ENCODE measurements around the gene ANGEL1.

Gene ANGEL1

GRCh38 chr14:76814726-76815645 is 2.3 kb upstream of the ANGEL1 start:
- Histone ChIP-seq H3K27me3 (ENCODE audit: control insufficient read depth in 1 of 2, insufficient read depth in 2 of 2, low read length in 2 of 2) (peaks cover 3 to 4% of the 10 kb centered on the region in 2 donors), H3K36me3 (ENCODE audit: control insufficient read depth in 2 of 2, insufficient read depth in 2 of 2, low read length in 2 of 2) (no peaks in the 10 kb centered on the region), H3K4me3 (ENCODE audit: low read length in 2 of 2) (no peak overlapping the region), H3K9me3 (ENCODE audit: control insufficient read depth in 2 of 2, low read length in 2 of 2) (no peaks in the 10 kb centered on the region), H3K9ac (ENCODE audit: low read length in 2 of 2) (no peak overlapping the region), H3K27ac (ENCODE audit: low read length) (no peak overlapping the region), H3K4me1 (ENCODE audit: control insufficient read depth, insufficient read depth, low read length) (peaks cover 12% of the 10 kb centered on the region)

DNA sequence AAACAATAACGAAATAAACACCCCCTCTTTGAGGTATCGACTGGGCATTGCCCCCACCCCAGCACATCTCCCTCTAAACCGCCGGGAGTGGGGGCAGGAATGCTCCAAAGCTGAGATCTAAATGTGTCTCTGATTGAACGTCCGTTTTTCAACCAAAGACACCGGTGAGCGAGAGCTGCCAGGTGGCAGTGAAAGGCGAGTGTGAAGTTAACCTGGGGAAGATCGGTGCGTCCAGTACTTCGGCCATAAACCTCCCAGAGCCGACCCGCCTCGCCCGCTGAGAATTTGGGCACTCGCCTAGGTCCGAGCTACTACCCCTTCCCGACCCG is 625 bp downstream of the ANGEL1 start:
- peak overlapping the region; percentile 61 to 76 for H3K9ac ChIP-seq (ENCODE audit: low read length in 2 of 2)
- peak overlapping the region; percentile 37 for H3K27ac ChIP-seq (ENCODE audit: low read length)

DNA sequence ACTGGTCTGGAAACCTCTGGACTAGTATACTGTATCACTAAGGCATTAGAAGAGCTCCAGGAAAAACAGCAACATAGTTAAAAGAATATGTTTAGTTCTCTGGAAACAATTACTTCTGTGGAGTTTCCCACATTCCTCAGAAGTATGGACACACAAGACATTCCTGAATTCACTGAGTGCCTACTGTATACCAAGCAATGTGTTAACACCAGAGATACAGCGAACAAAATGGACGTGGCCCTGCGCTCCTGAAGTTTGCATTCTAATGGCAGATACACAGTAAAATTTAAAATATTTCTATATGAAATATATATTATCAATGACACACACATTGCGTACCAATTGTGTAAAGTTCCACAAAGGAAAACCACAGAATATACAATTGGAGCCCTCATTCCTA is 1.1 kb downstream of the ANGEL1 start:
- peaks cover 17 to 21% of the 10 kb centered on the region in 2 donors for H3K36me3 ChIP-seq (ENCODE audit: control insufficient read depth in 2 of 2, insufficient read depth in 2 of 2, low read length in 2 of 2)
- peak overlapping the region; percentile 66 to 84 for H3K4me3 ChIP-seq (ENCODE audit: low read length in 2 of 2)
- H3K4me1 ChIP-seq (ENCODE audit: control insufficient read depth, insufficient read depth, low read length) = peaks cover 12% of the 10 kb centered on the region
- H3K27ac ChIP-seq (ENCODE audit: low read length) = no peak overlapping the region
- peak overlapping the region; percentile 61 to 76 for H3K9ac ChIP-seq (ENCODE audit: low read length in 2 of 2)
- peaks cover 0 to 2% of the 10 kb centered on the region in 2 donors for H3K27me3 ChIP-seq (ENCODE audit: control insufficient read depth in 1 of 2, insufficient read depth in 2 of 2, low read length in 2 of 2)
- H3K9me3 ChIP-seq (ENCODE audit: control insufficient read depth in 2 of 2, low read length in 2 of 2) = no peaks in the 10 kb centered on the region

More for the DNA sequence above, 625 bp downstream of the ANGEL1 start:
- peaks cover 0 to 2% of the 10 kb centered on the region in 2 donors for H3K27me3 ChIP-seq (ENCODE audit: control insufficient read depth in 1 of 2, insufficient read depth in 2 of 2, low read length in 2 of 2)
- peaks cover 12% of the 10 kb centered on the region for H3K4me1 ChIP-seq (ENCODE audit: control insufficient read depth, insufficient read depth, low read length)
- peaks cover 12 to 16% of the 10 kb centered on the region in 2 donors for H3K36me3 ChIP-seq (ENCODE audit: control insufficient read depth in 2 of 2, insufficient read depth in 2 of 2, low read length in 2 of 2)
- H3K9me3 ChIP-seq (ENCODE audit: control insufficient read depth in 2 of 2, low read length in 2 of 2) = no peaks in the 10 kb centered on the region
- H3K4me3 ChIP-seq (ENCODE audit: low read length in 2 of 2) = peak overlapping the region; percentile 66 to 84

- Histone ChIP-seq H3K4me3 (ENCODE audit: low read length in 2 of 2) (peak overlapping the region in 1 of 2 donors; percentile 61), H3K4me1 (ENCODE audit: control insufficient read depth, insufficient read depth, low read length) (peaks cover 12% of the 10 kb centered on the region), H3K9me3 (ENCODE audit: control insufficient read depth in 2 of 2, low read length in 2 of 2) (no peaks in the 10 kb centered on the region), H3K27ac (ENCODE audit: low read length) (peak overlapping the region; percentile 11), H3K9ac (ENCODE audit: low read length in 2 of 2) (no peak overlapping the region), H3K36me3 (ENCODE audit: control insufficient read depth in 2 of 2, insufficient read depth in 2 of 2, low read length in 2 of 2) (peaks cover 22 to 26% of the 10 kb centered on the region in 2 donors), H3K27me3 (ENCODE audit: control insufficient read depth in 1 of 2, insufficient read depth in 2 of 2, low read length in 2 of 2) (no peaks in the 10 kb centered on the region)
These were observed 1.7 kb downstream of the ANGEL1 start for GRCh38 chr14:76810953-76811400.

- Histone ChIP-seq H3K27ac (ENCODE audit: low read length) (no peak overlapping the region), H3K9ac (ENCODE audit: low read length in 2 of 2) (no peak overlapping the region)
These were observed 2.2 kb downstream of the ANGEL1 start for GRCh38 chr14:76810525-76810924.

DNA sequence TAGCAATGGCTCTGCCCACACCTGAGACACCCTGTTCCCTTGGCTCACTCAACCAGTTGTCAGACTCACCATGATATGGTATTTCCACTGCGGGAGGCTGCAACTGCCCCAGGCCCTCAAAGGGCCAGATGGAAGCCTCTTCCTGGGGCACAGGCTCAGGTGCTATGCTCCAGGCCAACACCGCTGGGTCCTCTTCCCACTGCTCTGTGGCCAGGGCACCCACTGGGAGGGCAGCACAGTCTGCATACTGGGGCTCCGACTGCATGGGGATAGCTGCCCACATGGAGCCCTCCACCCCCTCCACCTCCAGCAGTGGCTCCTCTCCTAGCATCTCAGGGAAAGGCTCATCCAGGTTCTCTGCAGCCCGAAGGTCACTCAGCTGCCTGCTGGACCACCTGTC is 3.7 kb downstream of the ANGEL1 start:
- no peak overlapping the region for H3K4me3 ChIP-seq (ENCODE audit: low read length in 2 of 2)
- H3K9ac ChIP-seq (ENCODE audit: low read length in 2 of 2) = no peak overlapping the region
- H3K36me3 ChIP-seq (ENCODE audit: control insufficient read depth in 2 of 2, insufficient read depth in 2 of 2, low read length in 2 of 2) = peaks cover 34 to 35% of the 10 kb centered on the region in 2 donors
- no peaks in the 10 kb centered on the region for H3K9me3 ChIP-seq (ENCODE audit: control insufficient read depth in 2 of 2, low read length in 2 of 2)
- no peak overlapping the region for H3K27ac ChIP-seq (ENCODE audit: low read length)
- H3K4me1 ChIP-seq (ENCODE audit: control insufficient read depth, insufficient read depth, low read length) = peaks cover 12% of the 10 kb centered on the region
- no peaks in the 10 kb centered on the region for H3K27me3 ChIP-seq (ENCODE audit: control insufficient read depth in 1 of 2, insufficient read depth in 2 of 2, low read length in 2 of 2)

More at GRCh38 chr14:76810525-76810924, 2.2 kb downstream of the ANGEL1 start:
- Histone ChIP-seq H3K36me3 (ENCODE audit: control insufficient read depth in 2 of 2, insufficient read depth in 2 of 2, low read length in 2 of 2) (peaks cover 24 to 26% of the 10 kb centered on the region in 2 donors), H3K9me3 (ENCODE audit: control insufficient read depth in 2 of 2, low read length in 2 of 2) (no peaks in the 10 kb centered on the region), H3K27me3 (ENCODE audit: control insufficient read depth in 1 of 2, insufficient read depth in 2 of 2, low read length in 2 of 2) (no peaks in the 10 kb centered on the region), H3K4me3 (ENCODE audit: low read length in 2 of 2) (peak overlapping the region in 1 of 2 donors; percentile 61), H3K4me1 (ENCODE audit: control insufficient read depth, insufficient read depth, low read length) (peaks cover 12% of the 10 kb centered on the region)

- H3K9ac ChIP-seq (ENCODE audit: low read length in 2 of 2) = no peak overlapping the region
- H3K9me3 ChIP-seq (ENCODE audit: control insufficient read depth in 2 of 2, low read length in 2 of 2) = no peaks in the 10 kb centered on the region
- H3K36me3 ChIP-seq (ENCODE audit: control insufficient read depth in 2 of 2, insufficient read depth in 2 of 2, low read length in 2 of 2) = peaks cover 42% of the 10 kb centered on the region in 2 donors
- H3K4me3 ChIP-seq (ENCODE audit: low read length in 2 of 2) = no peak overlapping the region
- no peaks in the 10 kb centered on the region for H3K27me3 ChIP-seq (ENCODE audit: control insufficient read depth in 1 of 2, insufficient read depth in 2 of 2, low read length in 2 of 2)
- H3K4me1 ChIP-seq (ENCODE audit: control insufficient read depth, insufficient read depth, low read length) = peaks cover 6% of the 10 kb centered on the region
- no peak overlapping the region for H3K27ac ChIP-seq (ENCODE audit: low read length)
These were observed 4.7 kb downstream of the ANGEL1 start for GRCh38 chr14:76808011-76808410.

DNA sequence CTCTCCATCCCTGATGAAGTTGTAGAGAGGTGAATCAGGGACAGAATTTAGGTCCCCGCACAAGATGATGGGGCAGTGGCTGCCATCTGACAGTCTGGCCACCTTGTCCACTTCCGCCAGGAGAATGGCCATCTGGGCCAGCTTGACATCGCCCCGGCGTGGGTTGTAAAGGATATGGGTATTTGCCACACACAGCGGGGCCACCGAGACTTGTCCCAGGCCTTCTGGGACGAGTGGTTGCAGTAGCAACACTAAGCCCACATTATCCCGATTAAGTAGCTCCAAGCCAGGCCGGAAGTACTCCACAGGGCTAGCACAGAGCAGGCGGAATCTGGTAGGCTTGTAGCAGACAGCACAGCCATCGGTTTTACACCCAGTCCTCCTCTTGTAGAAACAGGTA is 6.2 kb downstream of the ANGEL1 start:
- no peaks in the 10 kb centered on the region for H3K4me1 ChIP-seq (ENCODE audit: control insufficient read depth, insufficient read depth, low read length)
- no peak overlapping the region for H3K4me3 ChIP-seq (ENCODE audit: low read length in 2 of 2)
- H3K27ac ChIP-seq (ENCODE audit: low read length) = no peak overlapping the region
- peaks cover 42 to 49% of the 10 kb centered on the region in 2 donors for H3K36me3 ChIP-seq (ENCODE audit: control insufficient read depth in 2 of 2, insufficient read depth in 2 of 2, low read length in 2 of 2)
- H3K9me3 ChIP-seq (ENCODE audit: control insufficient read depth in 2 of 2, low read length in 2 of 2) = no peaks in the 10 kb centered on the region
- H3K27me3 ChIP-seq (ENCODE audit: control insufficient read depth in 1 of 2, insufficient read depth in 2 of 2, low read length in 2 of 2) = no peaks in the 10 kb centered on the region
- no peak overlapping the region for H3K9ac ChIP-seq (ENCODE audit: low read length in 2 of 2)

GRCh38 chr14:76793956-76794355 is 18.7 kb downstream of the ANGEL1 start:
- Histone ChIP-seq H3K4me3 (ENCODE audit: low read length in 2 of 2) (no peak overlapping the region), H3K9ac (ENCODE audit: low read length in 2 of 2) (no peak overlapping the region), H3K27ac (ENCODE audit: low read length) (no peak overlapping the region), H3K27me3 (ENCODE audit: control insufficient read depth in 1 of 2, insufficient read depth in 2 of 2, low read length in 2 of 2) (no peaks in the 10 kb centered on the region), H3K36me3 (ENCODE audit: control insufficient read depth in 2 of 2, insufficient read depth in 2 of 2, low read length in 2 of 2) (peaks cover 27 to 34% of the 10 kb centered on the region in 2 donors), H3K9me3 (ENCODE audit: control insufficient read depth in 2 of 2, low read length in 2 of 2) (no peaks in the 10 kb centered on the region), H3K4me1 (ENCODE audit: control insufficient read depth, insufficient read depth, low read length) (no peaks in the 10 kb centered on the region)

DNA sequence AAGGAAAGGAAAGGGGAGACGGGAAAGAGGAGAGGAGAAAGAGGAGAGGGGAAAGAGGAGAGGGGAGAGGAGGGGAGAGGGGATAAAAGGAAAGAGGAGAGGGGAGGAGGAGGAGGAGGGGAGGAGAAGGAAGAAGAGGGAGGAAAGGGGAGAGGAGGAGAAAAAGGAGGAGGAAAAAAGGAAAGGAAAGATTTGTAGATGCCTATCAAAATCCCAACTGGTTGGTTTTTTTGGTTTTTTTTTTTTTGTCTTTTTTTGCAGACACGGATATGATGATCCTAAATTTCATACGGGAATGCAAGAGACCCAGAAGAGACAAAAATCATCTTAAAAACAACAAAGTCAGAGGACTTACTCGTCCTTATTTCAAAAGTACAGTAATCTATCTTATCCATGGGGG is 19.4 kb downstream of the ANGEL1 start:
- H3K4me3 ChIP-seq (ENCODE audit: low read length in 2 of 2) = no peak overlapping the region
- H3K36me3 ChIP-seq (ENCODE audit: control insufficient read depth in 2 of 2, insufficient read depth in 2 of 2, low read length in 2 of 2) = peaks cover 30 to 39% of the 10 kb centered on the region in 2 donors
- H3K4me1 ChIP-seq (ENCODE audit: control insufficient read depth, insufficient read depth, low read length) = no peaks in the 10 kb centered on the region
- H3K9me3 ChIP-seq (ENCODE audit: control insufficient read depth in 2 of 2, low read length in 2 of 2) = no peaks in the 10 kb centered on the region
- no peak overlapping the region for H3K9ac ChIP-seq (ENCODE audit: low read length in 2 of 2)
- no peak overlapping the region for H3K27ac ChIP-seq (ENCODE audit: low read length)
- H3K27me3 ChIP-seq (ENCODE audit: control insufficient read depth in 1 of 2, insufficient read depth in 2 of 2, low read length in 2 of 2) = no peaks in the 10 kb centered on the region

DNA sequence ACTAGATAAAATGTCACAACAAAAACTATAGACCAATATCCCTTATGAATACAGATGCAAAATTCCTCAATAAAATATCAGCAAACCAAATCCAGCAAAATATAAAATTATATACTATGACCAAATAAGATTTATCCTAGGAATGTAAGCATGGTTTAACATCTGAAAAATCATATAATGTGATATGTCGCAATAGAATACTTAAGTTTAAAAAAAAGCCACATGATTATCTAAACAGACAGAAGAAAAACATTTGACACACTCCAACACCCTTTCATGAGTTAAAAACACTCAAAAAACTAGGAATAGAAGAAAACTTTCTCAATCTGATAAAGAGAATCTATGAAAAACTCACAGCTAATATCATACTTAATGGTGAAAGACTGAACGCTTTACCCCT is 20.3 kb downstream of the ANGEL1 start:
- Histone ChIP-seq H3K36me3 (ENCODE audit: control insufficient read depth in 2 of 2, insufficient read depth in 2 of 2, low read length in 2 of 2) (peaks cover 37 to 41% of the 10 kb centered on the region in 2 donors), H3K4me3 (ENCODE audit: low read length in 2 of 2) (no peak overlapping the region), H3K27ac (ENCODE audit: low read length) (no peak overlapping the region), H3K9ac (ENCODE audit: low read length in 2 of 2) (no peak overlapping the region), H3K9me3 (ENCODE audit: control insufficient read depth in 2 of 2, low read length in 2 of 2) (no peaks in the 10 kb centered on the region), H3K27me3 (ENCODE audit: control insufficient read depth in 1 of 2, insufficient read depth in 2 of 2, low read length in 2 of 2) (no peaks in the 10 kb centered on the region), H3K4me1 (ENCODE audit: control insufficient read depth, insufficient read depth, low read length) (no peaks in the 10 kb centered on the region)
